GM10266 (cell line): ENCODE results near the gene GYS1.

Experiments
- DNase-seq: peaks from one replicate; pipeline ENCODE4 v3.0.0; 2012; ENCODE audit errors: extremely low spot score
- CTCF ChIP-seq: IDR thresholded peaks from 2 replicates; pipeline ENCODE4 v1.5.1; 2012; ENCODE audit warnings: mild to moderate bottlenecking, low read depth; ENCODE audit not compliant: control insufficient read depth, insufficient read depth; ENCODE audit errors: missing control alignments

The GYS1 gene

GRCh38 chr19:48953990-48954594, 39.0 kb downstream of the GYS1 start:
- DNase-seq: no peak
- no peak for TF ChIP-seq CTCF

GRCh38 chr19:48953141-48953540, 40.0 kb downstream of the GYS1 start:
- no peak for TF ChIP-seq CTCF
- DNase-seq: no peak

GRCh38 chr19:48950830-48951519, 42.1 kb downstream of the GYS1 start:
- DNase-seq: no peak
- TF ChIP-seq CTCF: no peak

- no peak for DNase-seq
These were observed 43.0 kb downstream of the GYS1 start for GRCh38 chr19:48950159-48950558.

GRCh38 chr19:48947258-48947542, 45.9 kb downstream of the GYS1 start:
- no peak for TF ChIP-seq CTCF
- no peak for DNase-seq

More at GRCh38 chr19:48950159-48950558, 43.0 kb downstream of the GYS1 start:
- no peak for TF ChIP-seq CTCF

- no peak for TF ChIP-seq CTCF
- no peak for DNase-seq
These were observed 46.4 kb downstream of the GYS1 start for GRCh38 chr19:48946463-48947257.

GRCh38 chr19:48945817-48946216, 47.3 kb downstream of the GYS1 start:
- no peak for TF ChIP-seq CTCF
- no peak for DNase-seq
